Measurements from ENCODE around the gene PLCG2.
"Not testable (repeated sequence)": the region's sequence is repeated elsewhere in the genome, so short reads cannot be mapped to it uniquely, and the experiment has no call there.

The PLCG2 gene

DNA sequence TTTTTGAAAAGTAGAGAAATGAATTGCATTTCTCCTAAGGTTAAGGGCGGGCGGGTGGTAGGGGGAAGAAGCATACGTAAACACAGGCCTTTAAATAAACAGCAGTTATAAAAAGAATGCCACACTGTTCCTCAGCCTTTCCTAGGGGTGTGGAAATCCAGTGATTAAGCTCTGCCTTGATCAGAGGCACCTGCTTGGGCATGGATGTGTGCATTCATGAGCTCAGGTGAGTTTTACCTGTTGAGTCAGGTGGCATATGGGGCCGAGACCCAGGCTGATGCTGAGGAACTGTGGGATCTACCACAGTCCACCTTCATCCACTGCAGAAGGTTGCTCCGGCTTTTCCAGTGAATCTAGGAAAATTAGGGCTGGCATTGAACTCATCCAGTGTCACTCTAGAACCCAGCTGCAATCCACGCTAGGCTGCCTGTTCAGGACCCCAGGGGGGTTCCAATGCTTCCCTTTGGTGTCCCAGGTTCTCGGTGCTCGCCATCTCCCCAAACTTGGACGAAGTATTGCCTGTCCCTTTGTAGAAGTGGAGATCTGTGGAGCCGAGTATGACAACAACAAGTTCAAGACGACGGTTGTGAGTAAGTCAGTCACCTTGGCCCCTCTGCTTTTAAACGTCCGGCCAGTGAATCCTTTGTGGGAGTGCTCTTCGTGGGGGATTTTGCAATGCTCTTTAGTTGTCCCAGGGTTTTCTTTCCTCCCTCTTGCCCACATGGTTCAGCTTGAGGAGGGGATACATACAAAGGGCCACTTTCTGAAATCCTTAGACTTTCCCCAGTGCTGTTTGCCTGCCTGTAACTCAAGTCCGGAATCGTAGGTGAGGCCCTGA is 159.5 kb downstream of the PLCG2 start:
- no peak for DNase-seq (ENCODE audit: low read depth in 2 of 2)

GRCh38 chr16:81939164-81940056 is 160.3 kb downstream of the PLCG2 start:
- no peak for DNase-seq (ENCODE audit: low read depth in 2 of 2)

- DNase-seq (ENCODE audit: low read depth in 2 of 2): no peak
These were observed 161.9 kb downstream of the PLCG2 start for GRCh38 chr16:81940781-81941560.

DNA sequence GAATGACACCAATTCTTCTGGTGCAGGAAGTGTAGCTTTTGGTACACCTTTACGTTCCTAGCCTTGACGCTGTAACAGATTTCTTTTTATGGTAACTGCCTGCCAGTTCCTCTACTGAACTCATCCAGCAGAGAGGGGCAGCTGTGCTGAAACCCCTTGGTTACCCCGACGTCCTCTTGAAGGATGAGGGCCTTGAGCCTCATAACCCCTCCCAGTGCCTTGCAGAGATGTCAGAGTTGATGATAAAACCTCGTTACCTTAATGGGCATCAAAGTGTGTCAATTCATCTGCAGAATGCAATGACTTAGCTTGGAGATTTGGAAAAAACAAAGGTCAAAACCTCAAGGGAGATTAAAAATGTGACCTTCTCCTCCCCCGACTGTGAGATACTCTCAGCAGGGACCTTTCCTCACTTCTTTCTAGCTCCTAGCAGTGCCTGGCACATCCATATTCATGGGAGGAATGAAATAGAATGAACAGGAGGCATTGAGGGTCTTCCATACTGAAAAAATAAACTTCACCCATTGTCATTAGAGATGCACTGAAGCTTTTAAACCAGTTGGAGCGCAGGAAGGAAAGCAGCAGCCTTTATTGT is 163.0 kb downstream of the PLCG2 start:
- DNase-seq (ENCODE audit: low read depth in 2 of 2): no peak

DNA sequence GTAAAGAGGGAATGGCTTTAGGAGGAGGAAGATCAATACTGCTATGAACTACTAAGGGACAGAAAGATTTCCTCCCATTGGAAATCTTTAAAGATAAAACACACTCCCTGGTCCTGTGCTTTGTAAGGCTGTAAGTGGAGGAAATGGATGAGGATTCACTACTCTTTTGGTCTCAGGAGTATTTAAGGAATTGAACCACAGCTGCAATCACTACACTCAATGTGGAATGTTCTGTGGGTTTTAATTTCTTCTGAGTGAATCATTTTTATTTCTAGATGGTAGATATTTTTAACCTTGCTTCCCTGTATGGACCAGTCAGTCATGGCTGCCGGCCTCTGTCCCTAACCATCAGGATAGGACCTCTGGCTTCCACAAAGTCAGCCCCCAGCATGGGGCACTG is 166.6 kb downstream of the PLCG2 start:
- DNase-seq (ENCODE audit: low read depth in 2 of 2): no peak

GRCh38 chr16:81946206-81946605 is 167.1 kb downstream of the PLCG2 start:
- no peak for DNase-seq (ENCODE audit: low read depth in 2 of 2)

- no peak for DNase-seq (ENCODE audit: low read depth in 2 of 2)
These were observed 172.5 kb downstream of the PLCG2 start for GRCh38 chr16:81951564-81951963.

GRCh38 chr16:81956213-81956948 is 177.3 kb downstream of the PLCG2 start:
- DNase-seq (ENCODE audit: low read depth in 2 of 2): no peak

DNA sequence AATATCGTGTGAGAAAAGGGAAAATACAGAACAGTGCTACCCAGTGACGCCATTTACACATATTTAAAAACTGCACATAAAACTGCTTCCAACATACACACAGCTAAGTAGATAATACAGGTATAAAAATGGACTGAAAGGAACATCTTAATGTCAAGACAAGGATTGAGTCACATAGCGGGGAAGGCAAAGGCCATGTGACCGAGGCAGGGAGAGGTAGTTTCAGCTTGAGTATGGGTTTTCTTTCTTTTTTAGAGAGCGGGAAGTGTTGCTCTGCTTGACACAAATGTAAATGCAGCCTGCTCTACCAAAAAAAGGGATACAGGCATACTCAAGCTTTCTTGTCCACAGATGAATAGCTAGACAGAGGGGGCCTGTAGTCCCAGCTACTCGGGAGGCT is 185.7 kb downstream of the PLCG2 start:
- DNase-seq (ENCODE audit: low read depth in 2 of 2): no peak

DNA sequence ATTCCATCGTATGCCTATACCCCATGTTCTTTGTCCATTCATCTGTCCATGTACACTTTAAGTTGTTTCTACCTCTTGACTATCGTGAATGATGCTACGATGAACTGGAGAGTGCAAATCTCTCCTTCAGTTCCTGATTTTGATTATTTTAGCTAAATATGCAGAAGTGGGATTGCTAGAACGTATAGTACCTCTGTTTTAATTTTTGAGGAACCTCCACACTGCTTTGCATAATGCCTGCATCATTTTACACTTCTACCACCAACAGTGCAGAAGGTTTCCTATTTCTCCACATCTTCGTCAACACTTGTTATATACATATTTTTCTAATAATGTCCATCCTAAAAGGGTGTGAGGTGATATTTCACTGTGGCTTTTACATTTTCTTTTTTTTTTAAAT is 188.3 kb downstream of the PLCG2 start:
- DNase-seq (ENCODE audit: low read depth in 2 of 2): no peak

- no peak for DNase-seq (ENCODE audit: low read depth in 2 of 2)
These were observed 192.8 kb downstream of the PLCG2 start for GRCh38 chr16:81971853-81972252.

- no peak for DNase-seq (ENCODE audit: low read depth in 2 of 2)
These were observed 194.6 kb downstream of the PLCG2 start for GRCh38 chr16:81973737-81974136.

DNA sequence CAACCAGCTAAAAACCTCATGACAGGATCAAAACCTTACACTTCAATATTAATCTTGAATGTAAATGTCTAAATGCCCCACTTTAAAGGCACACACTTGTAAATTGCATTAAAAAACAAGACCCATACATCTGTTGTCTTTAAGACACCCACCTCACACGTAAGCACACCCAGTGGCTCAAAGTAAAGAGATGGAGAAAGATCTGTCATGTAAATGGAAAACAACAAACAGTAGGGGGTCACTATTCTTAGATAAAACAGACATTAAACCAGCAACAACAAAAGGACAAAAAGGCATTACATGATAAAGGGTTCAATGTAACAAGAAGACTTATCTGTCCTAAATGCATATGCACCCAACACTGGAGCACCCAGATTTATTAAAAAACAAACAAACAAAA is 196.5 kb downstream of the PLCG2 start:
- no peak for DNase-seq (ENCODE audit: low read depth in 2 of 2)

- not testable (repeated sequence) for DNase-seq (ENCODE audit: low read depth in 2 of 2)
These were observed 198.3 kb downstream of the PLCG2 start for GRCh38 chr16:81977335-81977942.

DNA sequence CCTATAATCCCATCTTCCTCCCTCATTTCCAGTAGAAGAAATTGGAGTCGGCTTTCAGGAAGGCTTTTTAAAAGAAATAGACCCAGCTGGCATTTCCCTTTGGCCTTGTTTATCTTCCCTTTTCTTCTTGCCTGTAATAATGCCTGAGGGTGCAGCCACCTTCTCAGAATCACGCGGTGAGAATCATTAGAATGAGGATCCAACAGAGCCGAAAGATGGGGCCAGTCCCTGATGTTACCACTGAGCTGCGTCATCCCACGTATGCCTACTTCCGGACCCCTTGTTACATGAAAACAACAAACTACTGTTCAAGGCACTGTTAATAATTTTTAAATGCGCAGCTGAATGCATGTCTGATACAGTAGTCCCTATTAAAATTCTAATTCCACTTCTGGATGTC is 208.0 kb downstream of the PLCG2 start:
- DNase-seq (ENCODE audit: low read depth in 2 of 2): no peak

GRCh38 chr16:81987706-81988105 is 208.6 kb downstream of the PLCG2 start:
- no peak for DNase-seq (ENCODE audit: low read depth in 2 of 2)

- DNase-seq (ENCODE audit: low read depth in 2 of 2): no peak
These were observed 213.8 kb downstream of the PLCG2 start for GRCh38 chr16:81992859-81993258.

DNA sequence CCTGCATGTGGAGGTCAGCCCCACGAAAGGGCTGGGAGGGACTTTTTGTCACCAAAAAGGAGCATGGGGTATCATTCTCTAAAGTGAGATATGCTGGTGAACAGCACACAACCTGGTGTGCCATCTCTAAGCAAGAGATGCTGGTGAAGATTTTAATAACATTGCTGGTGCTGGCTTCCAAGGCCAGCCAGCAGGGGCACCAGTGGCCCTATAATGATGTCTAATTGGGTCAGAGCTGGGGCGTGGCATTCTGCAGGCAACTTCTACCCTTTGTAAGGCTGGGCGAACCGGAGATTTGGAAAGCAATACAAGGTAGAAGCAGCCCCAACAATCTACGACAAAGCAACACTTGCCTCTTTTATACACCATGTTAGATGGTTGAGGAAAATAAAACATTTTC is 215.4 kb downstream of the PLCG2 start:
- DNase-seq (ENCODE audit: low read depth in 2 of 2): no peak

DNA sequence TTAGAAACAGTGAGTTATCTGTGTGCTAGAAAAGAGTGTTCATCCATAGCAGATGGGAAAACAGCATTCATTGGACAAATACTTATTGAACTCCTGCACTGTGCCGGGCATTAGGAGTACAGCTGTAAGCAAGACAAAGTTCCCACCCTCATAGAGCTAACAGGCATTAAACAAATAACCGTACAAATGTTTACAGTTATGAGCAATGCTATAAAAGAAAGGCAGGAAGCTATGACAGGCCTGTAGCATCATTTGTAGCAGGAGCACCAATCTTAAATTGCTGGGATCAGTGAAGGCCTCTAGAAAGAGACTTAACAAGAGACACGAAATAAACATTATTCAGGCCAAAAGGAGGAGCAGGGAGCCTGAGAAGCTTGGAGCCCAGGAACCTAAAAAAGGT is 216.6 kb downstream of the PLCG2 start:
- no peak for DNase-seq (ENCODE audit: low read depth in 2 of 2)

DNA sequence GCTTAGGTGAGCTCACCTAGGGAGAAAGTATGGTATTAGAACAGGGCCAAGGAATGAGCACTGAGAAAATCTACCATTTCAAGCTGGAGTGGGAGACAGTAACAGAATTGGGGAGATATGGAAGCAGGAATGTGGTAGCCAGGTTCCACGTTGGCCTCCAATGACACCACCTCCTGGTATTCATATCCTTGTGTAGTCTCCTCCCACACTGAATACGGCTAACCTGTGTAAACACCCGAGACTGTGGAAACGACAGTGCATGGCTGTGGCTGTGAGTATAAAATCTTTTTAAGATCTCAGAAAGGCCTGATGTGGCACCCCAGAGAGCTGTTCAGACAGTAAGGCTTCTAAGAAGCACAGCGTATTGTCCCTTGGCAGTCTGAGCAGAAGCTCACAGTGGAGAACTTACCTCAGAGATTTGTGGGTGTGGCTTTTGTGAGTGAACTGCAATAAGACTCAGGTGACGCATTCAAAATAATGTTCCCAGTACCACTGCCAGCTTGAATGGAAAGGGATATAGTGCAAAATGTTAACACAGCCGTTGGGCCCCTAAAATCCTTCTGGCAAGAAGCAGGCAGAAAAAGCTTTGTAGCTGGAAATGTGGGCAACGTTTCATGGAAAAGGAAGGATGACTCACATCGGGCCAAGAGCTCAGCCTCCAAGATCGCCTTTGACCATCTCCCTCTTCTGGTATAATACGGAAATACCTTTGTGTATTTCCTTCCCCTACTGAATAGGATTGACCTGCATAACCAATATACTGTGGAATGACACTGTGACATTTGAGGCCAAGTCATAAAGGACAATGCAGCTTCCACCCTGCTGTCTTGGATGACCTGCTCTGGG is 217.8 kb downstream of the PLCG2 start:
- no peak for DNase-seq (ENCODE audit: low read depth in 2 of 2)
